D721Med (cell line): ENCODE measurements around the gene KCND3.

Experiments used
- DNase-seq: peaks from one replicate; pipeline ENCODE4 v3.0.0; 2011; ENCODE audit warnings: low spot score; ENCODE audit not compliant: insufficient read length
- FAIRE-seq: peaks from 2 replicates; lab custom pipeline; 2011; peaks lifted over from hg19 to GRCh38; lab: Jason Lieb, UNC
- TF ChIP-seq, protein P1 (sequence below): IDR thresholded peaks from 2 replicates; pipeline ENCODE4 v1.5.1; 2012; ENCODE audit warnings: mild to moderate bottlenecking, control low read depth; ENCODE audit not compliant: insufficient read depth; ENCODE audit errors: missing control alignments

The KCND3 gene

GRCh38 chr1:111879081-111879480 lies 110.4 kb downstream of the KCND3 start:
- no peak for FAIRE-seq

DNA sequence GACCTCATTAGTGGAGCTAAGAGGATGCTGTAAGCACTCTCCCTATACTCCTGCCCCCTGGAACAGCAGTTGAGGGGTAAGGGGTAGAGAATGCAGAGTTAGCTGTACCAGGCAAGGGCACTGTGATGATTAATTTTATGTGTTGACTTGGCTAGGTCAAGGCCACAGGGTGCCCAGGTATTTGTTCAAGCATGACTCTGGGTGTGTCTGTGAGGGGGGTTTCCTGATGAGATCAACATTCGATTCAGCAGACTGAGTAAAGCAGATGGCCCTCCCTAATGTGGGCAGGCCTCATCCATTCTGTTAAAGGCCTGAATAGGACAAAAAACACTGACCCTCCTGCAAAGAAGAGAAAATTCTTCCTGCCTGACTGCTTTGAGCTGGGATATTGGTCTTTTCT lies 110.8 kb downstream of the KCND3 start:
- FAIRE-seq, result no peak
- TF ChIP-seq, protein P1, sequence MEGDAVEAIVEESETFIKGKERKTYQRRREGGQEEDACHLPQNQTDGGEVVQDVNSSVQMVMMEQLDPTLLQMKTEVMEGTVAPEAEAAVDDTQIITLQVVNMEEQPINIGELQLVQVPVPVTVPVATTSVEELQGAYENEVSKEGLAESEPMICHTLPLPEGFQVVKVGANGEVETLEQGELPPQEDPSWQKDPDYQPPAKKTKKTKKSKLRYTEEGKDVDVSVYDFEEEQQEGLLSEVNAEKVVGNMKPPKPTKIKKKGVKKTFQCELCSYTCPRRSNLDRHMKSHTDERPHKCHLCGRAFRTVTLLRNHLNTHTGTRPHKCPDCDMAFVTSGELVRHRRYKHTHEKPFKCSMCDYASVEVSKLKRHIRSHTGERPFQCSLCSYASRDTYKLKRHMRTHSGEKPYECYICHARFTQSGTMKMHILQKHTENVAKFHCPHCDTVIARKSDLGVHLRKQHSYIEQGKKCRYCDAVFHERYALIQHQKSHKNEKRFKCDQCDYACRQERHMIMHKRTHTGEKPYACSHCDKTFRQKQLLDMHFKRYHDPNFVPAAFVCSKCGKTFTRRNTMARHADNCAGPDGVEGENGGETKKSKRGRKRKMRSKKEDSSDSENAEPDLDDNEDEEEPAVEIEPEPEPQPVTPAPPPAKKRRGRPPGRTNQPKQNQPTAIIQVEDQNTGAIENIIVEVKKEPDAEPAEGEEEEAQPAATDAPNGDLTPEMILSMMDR, result no peak
- DNase-seq, result no peak

More at GRCh38 chr1:111879081-111879480, 110.4 kb downstream of the KCND3 start:
- no peak for DNase-seq
- TF ChIP-seq, protein P1, result no peak

- TF ChIP-seq, protein P1, result no peak
- FAIRE-seq, result no peak
- DNase-seq, result no peak
Observed at GRCh38 chr1:111878091-111878490, 111.4 kb downstream of the KCND3 start.

- DNase-seq (no peak), FAIRE-seq (no peak)
- TF ChIP-seq, protein P1, result no peak
Observed at GRCh38 chr1:111876631-111877030, 112.8 kb downstream of the KCND3 start.

DNA sequence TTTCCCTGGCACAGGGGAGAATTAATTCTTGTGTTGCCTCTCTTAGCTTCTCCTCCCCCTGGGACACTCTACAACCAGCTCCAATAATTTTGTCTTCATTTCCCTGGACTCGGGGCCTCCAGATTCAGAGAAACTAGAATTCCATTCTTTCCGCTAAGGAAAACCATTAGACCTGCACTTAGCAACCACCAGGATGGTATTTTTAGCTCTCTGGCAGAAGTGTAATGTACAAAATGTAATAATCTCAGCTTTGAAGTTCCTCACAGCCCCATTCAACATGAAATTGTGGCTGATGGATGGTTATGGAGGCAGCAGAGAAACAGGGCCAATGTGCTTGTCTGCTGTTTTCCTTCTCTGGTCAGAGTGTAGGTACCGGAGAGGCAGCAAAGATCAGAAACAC lies 113.8 kb downstream of the KCND3 start:
- TF ChIP-seq, protein P1, result no peak
- DNase-seq (no peak), FAIRE-seq (no peak)

- FAIRE-seq, result no peak
- TF ChIP-seq, protein P1, result no peak
Observed at GRCh38 chr1:111873460-111874030, 115.9 kb downstream of the KCND3 start.

GRCh38 chr1:111870181-111870580 lies 119.3 kb downstream of the KCND3 start:
- TF ChIP-seq, protein P1, result no peak
- no peak for DNase-seq
- FAIRE-seq, result no peak

More at GRCh38 chr1:111873460-111874030, 115.9 kb downstream of the KCND3 start:
- no peak for DNase-seq
